Measurements from ENCODE around the gene FAT3. TPM values are rescaled to one million over a fixed set of nuclear protein-coding genes. Genes with fewer than 3 reads are reported as not detected.

FAT3 gene
- total and polyA plus RNA-seq, 2 experiments from 2014 or later, result 1.8 to 15.9 TPM

- H2AFZ ChIP-seq, result no peak overlapping the region
Measured at GRCh38 chr11:92267968-92268367, 43.4 kb downstream of the FAT3 start.

GRCh38 chr11:92268546-92268945 lies 43.9 kb downstream of the FAT3 start:
- Histone ChIP-seq H3K27me3 (no peaks in the 10 kb centered on the region), H3K4me1 (ENCODE audit: insufficient read depth) (peaks cover 11% of the 10 kb centered on the region), H3K36me3 (replicated peaks; ENCODE audit: insufficient read depth, low read depth) (no peaks in the 10 kb centered on the region), H3K4me3 (no peak overlapping the region), H3K27ac (peak overlapping the region; percentile 72), H3K4me2 (no peak overlapping the region), H3K79me2 (no peaks in the 10 kb centered on the region), H3K9me2 (replicated peaks; ENCODE audit: insufficient read depth) (no peaks in the 10 kb centered on the region), H3K9me3 (ENCODE audit: low read depth) (no peaks in the 10 kb centered on the region), H4K20me1 (ENCODE audit: insufficient read depth, poor library complexity, severe bottlenecking) (peaks cover 3% of the 10 kb centered on the region), H2AFZ (no peak overlapping the region)
- WGBS (ENCODE audit: low lambda C conversion rate, missing lambda C conversion rate), result 100% methylated on average over 1 of the region's 1 CpG
- DNase-seq (ENCODE audit: low spot score), result no peak
- TF ChIP-seq CTCF (IDR thresholded peaks at IDR 0.05; ENCODE audit: poor library complexity) (no peak), EZH2phosphoT487 (IDR thresholded peaks at IDR 0.05; ENCODE audit: low read depth, severe bottlenecking, unreplicated experiment) (no peak), EZH2 (IDR thresholded peaks at IDR 0.05; ENCODE audit: borderline replicate concordance) (no peak)

More at GRCh38 chr11:92267968-92268367, 43.4 kb downstream of the FAT3 start:
- Histone ChIP-seq H3K27ac (peak overlapping the region; percentile 45), H3K79me2 (no peaks in the 10 kb centered on the region), H4K20me1 (ENCODE audit: insufficient read depth, poor library complexity, severe bottlenecking) (no peaks in the 10 kb centered on the region), H3K4me2 (no peak overlapping the region), H3K4me3 (no peak overlapping the region), H3K27me3 (no peaks in the 10 kb centered on the region), H3K9me2 (replicated peaks; ENCODE audit: insufficient read depth) (no peaks in the 10 kb centered on the region), H3K36me3 (replicated peaks; ENCODE audit: insufficient read depth, low read depth) (no peaks in the 10 kb centered on the region), H3K4me1 (ENCODE audit: insufficient read depth) (peaks cover 11% of the 10 kb centered on the region), H3K9me3 (ENCODE audit: low read depth) (no peaks in the 10 kb centered on the region)
- TF ChIP-seq EZH2 (IDR thresholded peaks at IDR 0.05; ENCODE audit: borderline replicate concordance) (no peak), EZH2phosphoT487 (IDR thresholded peaks at IDR 0.05; ENCODE audit: low read depth, severe bottlenecking, unreplicated experiment) (no peak), CTCF (IDR thresholded peaks at IDR 0.05; ENCODE audit: poor library complexity) (no peak)
- DNase-seq (ENCODE audit: low spot score), result no peak

- Histone ChIP-seq H3K4me1 (ENCODE audit: insufficient read depth) (peaks cover 11% of the 10 kb centered on the region), H3K27me3 (no peaks in the 10 kb centered on the region), H4K20me1 (ENCODE audit: insufficient read depth, poor library complexity, severe bottlenecking) (peaks cover 5% of the 10 kb centered on the region), H3K4me3 (no peak overlapping the region), H3K36me3 (replicated peaks; ENCODE audit: insufficient read depth, low read depth) (no peaks in the 10 kb centered on the region), H3K79me2 (no peaks in the 10 kb centered on the region), H3K9me3 (ENCODE audit: low read depth) (no peaks in the 10 kb centered on the region), H3K4me2 (no peak overlapping the region), H2AFZ (no peak overlapping the region), H3K9me2 (replicated peaks; ENCODE audit: insufficient read depth) (no peaks in the 10 kb centered on the region), H3K27ac (peak overlapping the region; percentile 72)
- DNase-seq (ENCODE audit: low spot score), result peak; percentile 31
- no peak for TF ChIP-seq EZH2 (IDR thresholded peaks at IDR 0.05; ENCODE audit: borderline replicate concordance)
- TF ChIP-seq CTCF (IDR thresholded peaks at IDR 0.05; ENCODE audit: poor library complexity), result no peak
- TF ChIP-seq EZH2phosphoT487 (IDR thresholded peaks at IDR 0.05; ENCODE audit: low read depth, severe bottlenecking, unreplicated experiment), result no peak
- WGBS (ENCODE audit: low lambda C conversion rate, missing lambda C conversion rate), result 52% methylated on average over 2 of the region's 2 CpGs
Measured at GRCh38 chr11:92269021-92269420, 44.4 kb downstream of the FAT3 start.

- H3K9me3 ChIP-seq (ENCODE audit: low read depth), result no peaks in the 10 kb centered on the region
- H3K9me2 ChIP-seq (replicated peaks; ENCODE audit: insufficient read depth), result no peaks in the 10 kb centered on the region
- no peaks in the 10 kb centered on the region for H3K36me3 ChIP-seq (replicated peaks; ENCODE audit: insufficient read depth, low read depth)
- no peak overlapping the region for H3K4me2 ChIP-seq
- H3K27ac ChIP-seq, result peak overlapping the region; percentile 49
- no peak for DNase-seq (ENCODE audit: low spot score)
- peaks cover 5% of the 10 kb centered on the region for H4K20me1 ChIP-seq (ENCODE audit: insufficient read depth, poor library complexity, severe bottlenecking)
- H3K27me3 ChIP-seq, result no peaks in the 10 kb centered on the region
- no peaks in the 10 kb centered on the region for H3K79me2 ChIP-seq
- H3K4me3 ChIP-seq, result no peak overlapping the region
- no peak overlapping the region for H2AFZ ChIP-seq
- WGBS (ENCODE audit: low lambda C conversion rate, missing lambda C conversion rate), result 62% methylated on average over 2 of the region's 2 CpGs
- H3K4me1 ChIP-seq (ENCODE audit: insufficient read depth), result peaks cover 11% of the 10 kb centered on the region
- TF ChIP-seq EZH2phosphoT487 (IDR thresholded peaks at IDR 0.05; ENCODE audit: low read depth, severe bottlenecking, unreplicated experiment), result no peak
- TF ChIP-seq EZH2 (IDR thresholded peaks at IDR 0.05; ENCODE audit: borderline replicate concordance), result no peak
Measured at GRCh38 chr11:92269841-92270240, 45.2 kb downstream of the FAT3 start.
